Uterus (tissue), 4 donors: Measurements from ENCODE around the gene PIGA. TPM values are rescaled to one million over a fixed set of nuclear protein-coding genes. Genes with fewer than 3 reads are reported as not detected.

Source experiments
- DNase-seq, 2 donors: peaks; one replicate each; pipeline ENCODE4 v3.0.0-alpha.2; 2019 to 2020
- H3K27ac ChIP-seq, 2 donors: fragments of 200-600 bp; sonication (generic); 1 replicate in 1 of 2; 2 replicates in 1 of 2; pipeline ENCODE4 v1.5.1; 2016 to 2018
- H3K27me3 ChIP-seq, 2 donors: fragments of 200-600 bp; sonication (generic); one replicate each; pipeline ENCODE4 v1.5.1; 2018 to 2019; ENCODE audit warnings: control low read depth in 1 of 2
- H3K36me3 ChIP-seq, 2 donors: fragments of 200-600 bp; sonication (generic); one replicate each; pipeline ENCODE4 v1.5.1; 2019; ENCODE audit warnings: control low read depth in 1 of 2
- H3K4me1 ChIP-seq, 2 donors: fragments of 200-600 bp; sonication (generic); one replicate each; pipeline ENCODE4 v1.5.1; 2018 to 2019; ENCODE audit warnings: control low read depth in 1 of 2
- H3K4me3 ChIP-seq, 2 donors: fragments of 200-600 bp; sonication (generic); 1 replicate in 1 of 2; 2 replicates in 1 of 2; pipeline ENCODE4 v1.5.1; 2018 to 2019; ENCODE audit warnings: mild to moderate bottlenecking in 1 of 2
- H3K9me3 ChIP-seq, 2 donors: fragments of 200-600 bp; sonication (generic); one replicate each; pipeline ENCODE4 v1.5.1; 2019; ENCODE audit warnings: control low read depth in 1 of 2
- CTCF ChIP-seq, 4 experiments: fragments of 200-600 bp in 2 of 4; fragments of 450-650 bp in 2 of 4; sonication (generic) in 2 of 4; IDR thresholded peaks; one replicate each; pipeline ENCODE4 v1.5.1; 2016 to 2019; ENCODE audit warnings: antibody characterized with exemption in 4 of 4, mild to moderate bottlenecking in 2 of 4, moderate library complexity in 1 of 4
- POLR2A ChIP-seq, 2 donors: fragments of 450-650 bp; IDR thresholded peaks; one replicate each; pipeline ENCODE4 v1.6.1; 2016; ENCODE audit warnings: antibody characterized with exemption in 2 of 2, mild to moderate bottlenecking in 1 of 2, moderate library complexity in 1 of 2
- intact Hi-C: fragments of 100-400 bp; cut with DNase I; formaldehyde crosslinking; loops from one replicate; pipeline ENCODE4 v1.15.1; 2023; ENCODE audit warnings: low total_unique reads
- total RNA-seq, 4 donors: library from RNA; depleted of rRNA in 3 of 4; stranded (reverse); fragments of >200 nt in 3 of 4; gene quantifications; one replicate each; pipeline versions ENCODE4 v1.1.0 to v1.2.4, GENCODE V29; 2014 to 2023
- donor health status: DM: yes; HTN: yes; CAD: no.

Gene PIGA
- total RNA-seq, 4 donors from 2014 or later = 10.2 to 54.8 (median 13.8) TPM

- H3K4me1 ChIP-seq = no peaks in the 10 kb centered on the region
- no peak overlapping the region for H3K27ac ChIP-seq
- H3K27me3 ChIP-seq = no peaks in the 10 kb centered on the region
- intact Hi-C loops = loop anchor here (10.0 kb wide), 1 partner anchor 124 kb away; no protein-coding TSS in a partner anchor
- H3K36me3 ChIP-seq = no peaks in the 10 kb centered on the region
- no peak overlapping the region for H3K4me3 ChIP-seq
- TF ChIP-seq POLR2A (IDR thresholded peaks at IDR 0.05) = no peak
- TF ChIP-seq CTCF (IDR thresholded peaks at IDR 0.05) = no peak
- no peak for DNase-seq
- no peaks in the 10 kb centered on the region for H3K9me3 ChIP-seq
Measured at GRCh38 chrX:15340867-15341266, 5.5 kb upstream of the PIGA start.

- Histone ChIP-seq H3K9me3 (no peaks in the 10 kb centered on the region), H3K4me3 (peak overlapping the region; percentile 4 to 42), H3K4me1 (no peaks in the 10 kb centered on the region), H3K36me3 (no peaks in the 10 kb centered on the region), H3K27ac (peak overlapping the region in 1 of 2 donors; percentile 50), H3K27me3 (no peaks in the 10 kb centered on the region)
- DNase-seq = no peak
- TF ChIP-seq CTCF (IDR thresholded peaks at IDR 0.05) = no peak
- TF ChIP-seq POLR2A (IDR thresholded peaks at IDR 0.05) = no peak
- intact Hi-C loops = no loop called here
Measured at GRCh38 chrX:15336023-15336413, 695 bp upstream of the PIGA start.

GRCh38 chrX:15334561-15334960 is 762 bp downstream of the PIGA start:
- intact Hi-C loops = no loop called here
- DNase-seq = no peak

GRCh38 chrX:15328821-15329220 is 6.5 kb downstream of the PIGA start:
- Histone ChIP-seq H3K27me3 (peaks cover 0 to 3% of the 10 kb centered on the region in 2 donors), H3K36me3 (no peaks in the 10 kb centered on the region), H3K27ac (no peak overlapping the region), H3K4me1 (no peaks in the 10 kb centered on the region), H3K9me3 (no peaks in the 10 kb centered on the region), H3K4me3 (no peak overlapping the region)
- TF ChIP-seq CTCF (IDR thresholded peaks at IDR 0.05) (no peak), POLR2A (IDR thresholded peaks at IDR 0.05) (no peak)
- DNase-seq = no peak
- intact Hi-C loops = no loop called here

More at GRCh38 chrX:15334561-15334960, 762 bp downstream of the PIGA start:
- Histone ChIP-seq H3K36me3 (no peaks in the 10 kb centered on the region), H3K4me1 (no peaks in the 10 kb centered on the region), H3K27ac (peak overlapping the region; percentile 37 to 89), H3K9me3 (no peaks in the 10 kb centered on the region), H3K27me3 (no peaks in the 10 kb centered on the region), H3K4me3 (peak overlapping the region; percentile 48 to 71)
- TF ChIP-seq POLR2A (IDR thresholded peaks at IDR 0.05) (no peak), CTCF (IDR thresholded peaks at IDR 0.05) (no peak)

- H3K27ac ChIP-seq = no peak overlapping the region
- H3K9me3 ChIP-seq = no peaks in the 10 kb centered on the region
- no peak for TF ChIP-seq CTCF (IDR thresholded peaks at IDR 0.05)
- no peak for TF ChIP-seq POLR2A (IDR thresholded peaks at IDR 0.05)
- H3K36me3 ChIP-seq = no peaks in the 10 kb centered on the region
- no peaks in the 10 kb centered on the region for H3K4me1 ChIP-seq
- no peak overlapping the region for H3K4me3 ChIP-seq
- no peak for DNase-seq
- H3K27me3 ChIP-seq = peaks cover 0 to 3% of the 10 kb centered on the region in 2 donors
- intact Hi-C loops = no loop called here
Measured at GRCh38 chrX:15328131-15328530, 7.2 kb downstream of the PIGA start.
